ENCODE results near the gene MAB21L3.
"Not testable (repeated sequence)": the region's sequence is repeated elsewhere in the genome, so short reads cannot be mapped to it uniquely, and the experiment has no call there.

MAB21L3 gene

GRCh38 chr1:116139592-116140134, 28.5 kb downstream of the MAB21L3 start:
- ChIA-PET POLR2A (ENCODE audit: low non-redundant PET) (no interaction called here), CTCF (interaction anchor here (0.6 to 2.2 kb wide), 23 partner anchors 9 to 1967 kb away, joined by 3 to 91 read pairs (median 6); no protein-coding TSS in a partner anchor)
- H3K27ac ChIP-seq = no peak overlapping the region
- TF ChIP-seq CTCF (conservative IDR thresholded peaks at IDR 0.05; ENCODE audit: low read depth) = no peak
- no peak for DNase-seq (ENCODE audit: low spot score)

GRCh38 chr1:116144151-116144550, 33.0 kb downstream of the MAB21L3 start:
- no peak overlapping the region for H3K27ac ChIP-seq
- ChIA-PET POLR2A (ENCODE audit: low non-redundant PET) (no interaction called here), CTCF (interaction anchor here (0.6 kb wide), 1 partner anchor 150 kb away, joined by 3 read pairs; no protein-coding TSS in a partner anchor)
- no peak for DNase-seq (ENCODE audit: low spot score)
- no peak for TF ChIP-seq CTCF (conservative IDR thresholded peaks at IDR 0.05; ENCODE audit: low read depth)

- ChIA-PET CTCF (interaction anchor here (0.8 to 5.8 kb wide), 3 partner anchors 8 to 339 kb away, joined by 4 to 40 read pairs (median 12); no protein-coding TSS in a partner anchor), POLR2A (ENCODE audit: low non-redundant PET) (interaction anchor here (1.2 kb wide), 1 partner anchor 230 kb away, joined by 3 read pairs; no protein-coding TSS in a partner anchor)
- DNase-seq (ENCODE audit: low spot score); H3K27ac ChIP-seq: not testable (repeated sequence)
Measured at GRCh38 chr1:116146447-116147113, 35.4 kb downstream of the MAB21L3 start.

- ChIA-PET CTCF (interaction anchor here (3.3 to 5.8 kb wide), 2 partner anchors 8 to 338 kb away, joined by 12 to 40 read pairs; no protein-coding TSS in a partner anchor), POLR2A (ENCODE audit: low non-redundant PET) (interaction anchor here (1.2 kb wide), 1 partner anchor 229 kb away, joined by 3 read pairs; no protein-coding TSS in a partner anchor)
- TF ChIP-seq CTCF (conservative IDR thresholded peaks at IDR 0.05; ENCODE audit: low read depth) = no peak
- DNase-seq (ENCODE audit: low spot score) = no peak
- no peak overlapping the region for H3K27ac ChIP-seq
Measured at GRCh38 chr1:116147114-116147510, 35.9 kb downstream of the MAB21L3 start.

- ChIA-PET CTCF (interaction anchor here (3.3 to 5.8 kb wide), 2 partner anchors 9 to 337 kb away, joined by 12 to 40 read pairs; no protein-coding TSS in a partner anchor), POLR2A (ENCODE audit: low non-redundant PET) (no interaction called here)
- no peak for TF ChIP-seq CTCF (conservative IDR thresholded peaks at IDR 0.05; ENCODE audit: low read depth)
- H3K27ac ChIP-seq = no peak overlapping the region
- no peak for DNase-seq (ENCODE audit: low spot score)
Measured at GRCh38 chr1:116147972-116148371, 36.8 kb downstream of the MAB21L3 start.

GRCh38 chr1:116148967-116149366, 37.8 kb downstream of the MAB21L3 start:
- TF ChIP-seq CTCF (conservative IDR thresholded peaks at IDR 0.05; ENCODE audit: low read depth) = no peak
- no peak for DNase-seq (ENCODE audit: low spot score)
- POLR2A ChIA-PET (ENCODE audit: low non-redundant PET) = no interaction called here
- H3K27ac ChIP-seq = no peak overlapping the region
- CTCF ChIA-PET = interaction anchor here (0.6 to 5.8 kb wide), 3 partner anchors 10 to 336 kb away, joined by 3 to 40 read pairs (median 12); no protein-coding TSS in a partner anchor

- no peak for DNase-seq (ENCODE audit: low spot score)
- no peak overlapping the region for H3K27ac ChIP-seq
- TF ChIP-seq CTCF (conservative IDR thresholded peaks at IDR 0.05; ENCODE audit: low read depth) = no peak
- ChIA-PET CTCF (interaction anchor here (0.6 to 5.8 kb wide), 7 partner anchors 10 to 1303 kb away, joined by 3 to 40 read pairs (median 3); no protein-coding TSS in a partner anchor), POLR2A (ENCODE audit: low non-redundant PET) (no interaction called here)
Measured at GRCh38 chr1:116150368-116150767, 39.2 kb downstream of the MAB21L3 start.
